ENCODE data around the gene GLCE. TPM values are rescaled to one million over a fixed set of nuclear protein-coding genes. Genes with fewer than 3 reads are reported as not detected.

GLCE gene
- total RNA-seq, 1 experiment from 2014 or later = 22.8 TPM

DNA sequence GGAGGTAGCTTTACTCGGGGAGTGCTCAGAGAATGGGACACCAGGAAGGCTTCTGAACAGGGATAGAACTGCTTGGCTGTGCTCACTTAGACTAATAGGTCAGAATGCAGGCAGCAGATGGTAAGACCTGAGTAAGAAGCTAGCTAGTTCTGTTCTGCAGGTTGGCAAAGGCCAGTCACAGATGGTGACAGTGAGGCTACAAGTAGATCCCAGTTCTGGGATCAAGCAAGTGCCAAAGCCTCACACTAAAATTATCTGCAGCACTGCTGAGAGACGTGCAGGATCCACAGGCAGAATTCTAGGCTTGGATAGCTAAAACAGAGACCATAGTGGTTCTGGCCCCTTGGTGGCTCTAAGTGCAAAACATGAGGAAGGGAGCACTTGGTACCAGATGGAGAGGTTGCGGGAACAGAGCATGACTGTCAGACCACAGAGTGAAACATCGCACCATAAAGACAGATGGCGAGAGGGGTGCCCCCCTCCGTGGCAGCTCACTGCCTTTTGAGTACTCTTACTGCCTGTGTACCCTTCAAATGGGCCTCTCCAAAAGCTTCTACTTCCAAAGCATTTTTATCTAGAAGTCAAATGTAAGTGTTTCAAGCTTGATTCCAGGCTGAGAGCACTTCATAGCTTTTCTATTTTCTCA is 3.6 kb upstream of the GLCE start:
- Histone ChIP-seq H3K36me3 (ENCODE audit: control insufficient read depth, insufficient read depth, low read length) (no peaks in the 10 kb centered on the region; the same call in 1 of the 2 replicates), H3K4me3 (ENCODE audit: low read depth in 2 of 2, low read length in 2 of 2) (no peak overlapping the region), H3K9me3 (ENCODE audit: control insufficient read depth, insufficient read depth, low read depth, low read length) (no peaks in the 10 kb centered on the region), H3K27me3 (ENCODE audit: control insufficient read depth, insufficient read depth, low read length) (peaks cover 5% of the 10 kb centered on the region; the same call in 1 of the 2 replicates), H3K27ac (ENCODE audit: low read length) (no peak overlapping the region), H3K4me1 (ENCODE audit: control insufficient read depth, insufficient read depth, low read length) (peaks cover 5% of the 10 kb centered on the region)
- DNase-seq (ENCODE audit: low read depth, low spot score) (no peak), ATAC-seq (no peak)
- TF ChIP-seq POLR2AphosphoS5 (IDR thresholded peaks at IDR 0.05; ENCODE audit: low read depth, low read length) = no peak
- TF ChIP-seq SIN3A (IDR thresholded peaks at IDR 0.05; ENCODE audit: borderline replicate concordance, insufficient read depth, low read depth, low read length) = no peak
- TF ChIP-seq, protein P1, sequence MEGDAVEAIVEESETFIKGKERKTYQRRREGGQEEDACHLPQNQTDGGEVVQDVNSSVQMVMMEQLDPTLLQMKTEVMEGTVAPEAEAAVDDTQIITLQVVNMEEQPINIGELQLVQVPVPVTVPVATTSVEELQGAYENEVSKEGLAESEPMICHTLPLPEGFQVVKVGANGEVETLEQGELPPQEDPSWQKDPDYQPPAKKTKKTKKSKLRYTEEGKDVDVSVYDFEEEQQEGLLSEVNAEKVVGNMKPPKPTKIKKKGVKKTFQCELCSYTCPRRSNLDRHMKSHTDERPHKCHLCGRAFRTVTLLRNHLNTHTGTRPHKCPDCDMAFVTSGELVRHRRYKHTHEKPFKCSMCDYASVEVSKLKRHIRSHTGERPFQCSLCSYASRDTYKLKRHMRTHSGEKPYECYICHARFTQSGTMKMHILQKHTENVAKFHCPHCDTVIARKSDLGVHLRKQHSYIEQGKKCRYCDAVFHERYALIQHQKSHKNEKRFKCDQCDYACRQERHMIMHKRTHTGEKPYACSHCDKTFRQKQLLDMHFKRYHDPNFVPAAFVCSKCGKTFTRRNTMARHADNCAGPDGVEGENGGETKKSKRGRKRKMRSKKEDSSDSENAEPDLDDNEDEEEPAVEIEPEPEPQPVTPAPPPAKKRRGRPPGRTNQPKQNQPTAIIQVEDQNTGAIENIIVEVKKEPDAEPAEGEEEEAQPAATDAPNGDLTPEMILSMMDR (IDR thresholded peaks at IDR 0.05) = no peak
- TF ChIP-seq, protein P2, sequence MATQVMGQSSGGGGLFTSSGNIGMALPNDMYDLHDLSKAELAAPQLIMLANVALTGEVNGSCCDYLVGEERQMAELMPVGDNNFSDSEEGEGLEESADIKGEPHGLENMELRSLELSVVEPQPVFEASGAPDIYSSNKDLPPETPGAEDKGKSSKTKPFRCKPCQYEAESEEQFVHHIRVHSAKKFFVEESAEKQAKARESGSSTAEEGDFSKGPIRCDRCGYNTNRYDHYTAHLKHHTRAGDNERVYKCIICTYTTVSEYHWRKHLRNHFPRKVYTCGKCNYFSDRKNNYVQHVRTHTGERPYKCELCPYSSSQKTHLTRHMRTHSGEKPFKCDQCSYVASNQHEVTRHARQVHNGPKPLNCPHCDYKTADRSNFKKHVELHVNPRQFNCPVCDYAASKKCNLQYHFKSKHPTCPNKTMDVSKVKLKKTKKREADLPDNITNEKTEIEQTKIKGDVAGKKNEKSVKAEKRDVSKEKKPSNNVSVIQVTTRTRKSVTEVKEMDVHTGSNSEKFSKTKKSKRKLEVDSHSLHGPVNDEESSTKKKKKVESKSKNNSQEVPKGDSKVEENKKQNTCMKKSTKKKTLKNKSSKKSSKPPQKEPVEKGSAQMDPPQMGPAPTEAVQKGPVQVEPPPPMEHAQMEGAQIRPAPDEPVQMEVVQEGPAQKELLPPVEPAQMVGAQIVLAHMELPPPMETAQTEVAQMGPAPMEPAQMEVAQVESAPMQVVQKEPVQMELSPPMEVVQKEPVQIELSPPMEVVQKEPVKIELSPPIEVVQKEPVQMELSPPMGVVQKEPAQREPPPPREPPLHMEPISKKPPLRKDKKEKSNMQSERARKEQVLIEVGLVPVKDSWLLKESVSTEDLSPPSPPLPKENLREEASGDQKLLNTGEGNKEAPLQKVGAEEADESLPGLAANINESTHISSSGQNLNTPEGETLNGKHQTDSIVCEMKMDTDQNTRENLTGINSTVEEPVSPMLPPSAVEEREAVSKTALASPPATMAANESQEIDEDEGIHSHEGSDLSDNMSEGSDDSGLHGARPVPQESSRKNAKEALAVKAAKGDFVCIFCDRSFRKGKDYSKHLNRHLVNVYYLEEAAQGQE (IDR thresholded peaks at IDR 0.05; ENCODE audit: insufficient read depth in 1 of 2, low read depth in 2 of 2, low read length in 1 of 2) = no peak
- TF ChIP-seq TCF7L2 (IDR thresholded peaks at IDR 0.05; ENCODE audit: low read depth, low read length) = no peak
- POLR2A ChIA-PET = no interaction called here
- CTCF ChIA-PET = no interaction called here
- in situ Hi-C loops (cut with HindIII; ENCODE audit: low pct_unique_long_range_greater_than_20kb, low sequenced_read_pairs) (no loop called here), intact Hi-C loops (cut with micrococcal nuclease; ENCODE audit: unreplicated experiment) (no loop called here)
- no TSS peak for BruUV-seq (replicated peaks)

DNA sequence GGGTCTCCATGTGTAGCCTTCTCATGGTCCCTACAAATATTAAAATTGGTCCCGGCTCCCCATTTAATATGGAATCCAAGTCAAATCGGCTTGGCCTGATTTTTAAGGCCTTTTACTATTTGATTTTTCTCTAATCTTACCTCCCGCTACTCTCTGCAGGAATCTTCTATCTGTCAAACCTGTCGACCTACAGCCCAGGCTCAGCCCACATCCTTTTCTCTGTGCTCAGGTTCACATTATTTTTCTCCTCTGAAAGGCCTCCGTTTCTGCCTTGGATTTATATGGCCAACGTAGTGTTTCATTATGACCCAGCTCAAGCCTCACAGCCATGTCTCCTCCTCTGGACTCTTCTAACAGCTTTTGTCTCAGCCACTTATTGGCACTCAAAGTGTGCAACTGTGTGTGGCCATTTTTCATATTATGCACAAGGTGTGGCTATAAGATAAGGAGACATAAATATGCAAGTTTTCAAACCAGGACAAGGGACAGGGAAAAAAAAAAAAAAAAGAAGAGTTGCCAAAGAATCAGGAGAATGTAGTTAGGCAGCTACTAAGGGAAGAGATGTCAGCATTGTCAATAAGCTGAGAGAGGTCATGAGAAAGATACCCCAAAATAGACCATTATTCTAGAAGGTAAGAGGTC is 2.1 kb upstream of the GLCE start:
- TF ChIP-seq TCF7L2 (IDR thresholded peaks at IDR 0.05; ENCODE audit: low read depth, low read length) (no peak), SIN3A (IDR thresholded peaks at IDR 0.05; ENCODE audit: borderline replicate concordance, insufficient read depth, low read depth, low read length) (no peak), POLR2AphosphoS5 (IDR thresholded peaks at IDR 0.05; ENCODE audit: low read depth, low read length) (no peak)
- TF ChIP-seq, protein P2 (IDR thresholded peaks at IDR 0.05; ENCODE audit: insufficient read depth in 1 of 2, low read depth in 2 of 2, low read length in 1 of 2) = no peak
- TF ChIP-seq, protein P1 (IDR thresholded peaks at IDR 0.05) = no peak
- Histone ChIP-seq H3K27ac (ENCODE audit: low read length) (no peak overlapping the region), H3K36me3 (ENCODE audit: control insufficient read depth, insufficient read depth, low read length) (no peaks in the 10 kb centered on the region; the same call in 1 of the 2 replicates), H3K4me3 (ENCODE audit: low read depth in 2 of 2, low read length in 2 of 2) (no peak overlapping the region), H3K27me3 (ENCODE audit: control insufficient read depth, insufficient read depth, low read length) (peaks cover 3% of the 10 kb centered on the region; the same call in 1 of the 2 replicates), H3K9me3 (ENCODE audit: control insufficient read depth, insufficient read depth, low read depth, low read length) (no peaks in the 10 kb centered on the region), H3K4me1 (ENCODE audit: control insufficient read depth, insufficient read depth, low read length) (peaks cover 9% of the 10 kb centered on the region)
- BruUV-seq (replicated peaks) = no TSS peak
- POLR2A ChIA-PET = interaction anchor here (0.6 kb wide), 1 partner anchor 880 kb away, joined by 3 read pairs; no protein-coding TSS in a partner anchor
- DNase-seq (ENCODE audit: low read depth, low spot score) = no peak
- CTCF ChIA-PET = no interaction called here
- intact Hi-C loops (cut with micrococcal nuclease; ENCODE audit: unreplicated experiment) = no loop called here
- ATAC-seq = no peak
- in situ Hi-C loops (cut with HindIII; ENCODE audit: low pct_unique_long_range_greater_than_20kb, low sequenced_read_pairs) = no loop called here
